T-helper 22 cell (primary cell): ENCODE results near the gene DRC7.
"Not testable (repeated sequence)": the region's sequence is repeated elsewhere in the genome, so short reads cannot be mapped to it uniquely, and the experiment has no call there.

Experiments
- DNase-seq: peaks from one replicate; pipeline ENCODE4 v3.0.0-alpha.2; 2020; ENCODE audit warnings: low read depth

DRC7 gene

GRCh38 chr16:57735755-57736418 lies 41.3 kb downstream of the DRC7 start, which contains the start of gene KATNB1:
Gene KATNB1, plus strand, starts transcription at chr16:57735770. Its CDS starts 1,474 bp downstream, at chr16:57737244.
- DNase-seq, result no peak

- peak; percentile 13 for DNase-seq
These were observed 42.1 kb downstream of the DRC7 start for GRCh38 chr16:57736419-57737351.

- no peak for DNase-seq
These were observed 44.2 kb downstream of the DRC7 start for GRCh38 chr16:57738844-57739243.

GRCh38 chr16:57739756-57740422 lies 45.3 kb downstream of the DRC7 start:
- DNase-seq, result no peak

- no peak for DNase-seq
These were observed 45.9 kb downstream of the DRC7 start for GRCh38 chr16:57740423-57741071.

GRCh38 chr16:57741660-57742191 lies 47.1 kb downstream of the DRC7 start:
- DNase-seq, result no peak

- DNase-seq, result no peak
These were observed 47.9 kb downstream of the DRC7 start for GRCh38 chr16:57742543-57742942.

GRCh38 chr16:57743458-57743857 lies 48.9 kb downstream of the DRC7 start:
- DNase-seq, result no peak

GRCh38 chr16:57743886-57744641 lies 49.5 kb downstream of the DRC7 start:
- DNase-seq, result no peak

- no peak for DNase-seq
These were observed 50.0 kb downstream of the DRC7 start for GRCh38 chr16:57744642-57744903.

- DNase-seq, result no peak
These were observed 51.2 kb downstream of the DRC7 start for GRCh38 chr16:57745768-57746167.

GRCh38 chr16:57746316-57746715 lies 51.7 kb downstream of the DRC7 start:
- not testable (repeated sequence) for DNase-seq

- no peak for DNase-seq
These were observed 52.5 kb downstream of the DRC7 start for GRCh38 chr16:57747091-57747490.

GRCh38 chr16:57747496-57747895 lies 52.9 kb downstream of the DRC7 start:
- no peak for DNase-seq

- DNase-seq, result no peak
These were observed 53.4 kb downstream of the DRC7 start for GRCh38 chr16:57747996-57748395.

- DNase-seq, result no peak
These were observed 54.0 kb downstream of the DRC7 start for GRCh38 chr16:57748596-57748995.

- DNase-seq, result no peak
These were observed 54.6 kb downstream of the DRC7 start for GRCh38 chr16:57749101-57749692.

- DNase-seq, result no peak
These were observed 55.3 kb downstream of the DRC7 start for GRCh38 chr16:57749856-57750452.

- DNase-seq, result no peak
These were observed 56.4 kb downstream of the DRC7 start for GRCh38 chr16:57750796-57751538.
